Stimulated activated CD4-positive, alpha-beta T cell treated with anti-CD3 and anti-CD28 coated beads, Interleukin-4, amount 100 ng/mL, for 1 hour (primary cell): ENCODE data around the gene ATP10A.
A peak's percentile ranks its signal among the peaks of the same experiment; 100 is the strongest.

Source experiments
- DNase-seq: peaks from one replicate; pipeline ENCODE4 v3.0.0-alpha.2; 2020

The ATP10A gene

GRCh38 chr15:25716414-25717126 lies 146.6 kb downstream of the ATP10A start:
- DNase-seq, result no peak

DNA sequence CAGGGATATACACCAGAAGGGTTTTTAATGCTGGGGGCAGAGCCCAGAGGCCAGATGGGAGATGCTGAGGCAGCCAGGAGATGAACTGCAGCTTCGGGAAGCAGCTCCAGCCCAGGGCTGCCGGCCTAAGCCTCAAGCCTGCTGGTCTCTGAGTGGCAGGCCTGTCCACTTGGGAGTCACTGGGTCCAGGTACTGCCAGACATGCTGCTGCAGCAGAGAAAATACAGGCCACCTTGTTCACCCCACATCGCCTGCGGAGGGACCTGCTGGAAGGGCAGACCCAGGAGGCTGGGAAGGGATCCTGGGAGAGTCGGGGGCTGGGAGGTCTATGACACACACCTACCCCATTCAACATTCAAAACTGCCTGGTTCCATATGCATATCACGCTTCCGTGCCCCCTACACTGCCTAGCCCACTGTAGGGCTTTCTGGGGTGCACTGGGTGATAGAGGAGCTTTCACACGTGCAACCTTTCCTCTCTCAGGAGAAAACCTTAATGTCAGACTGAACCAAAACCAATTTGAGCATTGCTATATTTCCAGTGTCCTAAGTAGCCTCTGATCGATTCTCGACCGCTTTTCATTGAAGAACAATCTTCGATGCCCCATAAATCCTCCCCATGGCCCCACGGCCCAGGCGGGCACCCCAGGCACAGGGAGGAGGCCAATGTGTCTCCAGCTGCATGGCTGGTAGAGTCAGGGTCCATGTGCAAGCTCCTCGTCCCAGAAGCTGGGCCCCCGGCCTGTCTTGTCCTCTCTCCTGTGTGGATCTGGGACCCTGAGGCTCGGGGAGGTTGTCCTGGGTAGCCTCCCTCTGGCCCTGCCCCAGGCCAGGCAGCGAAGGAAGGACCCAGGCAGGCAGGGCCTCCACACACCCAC lies 147.4 kb downstream of the ATP10A start:
- DNase-seq, result no peak

- DNase-seq, result no peak
Observed at GRCh38 chr15:25714538-25714840, 148.6 kb downstream of the ATP10A start.

DNA sequence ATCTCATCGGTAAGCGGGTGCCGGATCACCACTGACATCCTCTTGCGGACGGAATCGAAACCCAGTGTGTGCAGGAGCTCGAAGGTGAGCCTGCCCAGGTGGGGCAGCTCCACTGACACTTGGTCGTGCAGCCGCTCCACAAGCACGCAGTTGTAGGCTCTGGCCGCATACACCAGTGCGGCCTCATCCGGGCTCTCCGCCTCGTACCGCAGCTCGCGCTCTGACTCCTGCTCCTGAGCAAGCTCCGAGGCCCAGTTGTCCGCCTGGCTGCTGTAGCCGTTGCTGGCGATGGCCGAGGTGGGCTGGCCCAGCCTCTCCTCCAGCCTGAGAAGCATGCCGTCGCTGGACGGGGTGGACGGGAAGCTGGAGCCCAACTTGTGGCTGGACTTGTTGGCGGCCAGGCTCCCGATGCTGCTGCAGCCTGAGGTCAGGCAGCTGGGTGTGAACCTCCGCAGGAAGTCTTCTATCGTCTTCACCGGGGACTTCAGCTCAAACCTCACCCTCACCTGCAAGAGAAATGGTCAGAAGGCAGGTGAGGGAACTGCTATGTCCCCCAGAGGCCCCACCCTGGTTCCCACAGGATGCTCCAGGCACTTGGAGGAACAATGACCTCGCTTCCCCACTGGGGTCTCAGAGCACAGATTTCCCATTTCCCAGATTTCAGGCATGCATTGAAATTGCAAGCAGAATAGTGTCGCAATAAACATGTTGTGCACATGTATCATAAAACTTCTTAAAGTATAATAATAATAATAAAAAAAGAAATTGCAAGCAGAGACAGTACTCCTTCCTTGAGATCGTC lies 149.2 kb downstream of the ATP10A start:
- DNase-seq, result no peak

GRCh38 chr15:25712961-25713355 lies 150.2 kb downstream of the ATP10A start:
- DNase-seq, result no peak

- no peak for DNase-seq
Observed at GRCh38 chr15:25712192-25712960, 150.8 kb downstream of the ATP10A start.

- DNase-seq, result no peak
Observed at GRCh38 chr15:25711691-25712090, 151.4 kb downstream of the ATP10A start.

- no peak for DNase-seq
Observed at GRCh38 chr15:25711164-25711563, 152.0 kb downstream of the ATP10A start.

DNA sequence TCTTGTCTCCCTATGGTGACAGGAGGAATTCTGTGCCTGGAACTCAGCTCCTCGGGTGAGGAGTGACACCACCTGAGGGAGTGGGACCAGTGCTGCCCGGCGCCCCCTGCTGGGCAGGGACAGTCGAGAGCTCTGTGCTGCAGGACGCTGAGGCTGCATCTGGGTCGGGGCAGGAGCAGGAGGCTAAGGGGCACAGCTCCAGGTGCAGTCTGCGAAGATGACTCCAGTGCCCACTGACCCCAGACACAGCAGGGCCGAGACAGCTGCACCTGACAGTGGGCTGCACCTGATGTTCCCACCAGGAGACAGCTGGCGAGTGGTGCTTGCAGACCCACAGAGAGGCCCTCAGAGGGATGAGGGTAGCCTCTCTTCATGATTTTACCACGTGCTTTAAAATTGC lies 152.9 kb downstream of the ATP10A start:
- peak; percentile 62 for DNase-seq

- DNase-seq, result no peak
Observed at GRCh38 chr15:25709437-25710159, 153.5 kb downstream of the ATP10A start.

DNA sequence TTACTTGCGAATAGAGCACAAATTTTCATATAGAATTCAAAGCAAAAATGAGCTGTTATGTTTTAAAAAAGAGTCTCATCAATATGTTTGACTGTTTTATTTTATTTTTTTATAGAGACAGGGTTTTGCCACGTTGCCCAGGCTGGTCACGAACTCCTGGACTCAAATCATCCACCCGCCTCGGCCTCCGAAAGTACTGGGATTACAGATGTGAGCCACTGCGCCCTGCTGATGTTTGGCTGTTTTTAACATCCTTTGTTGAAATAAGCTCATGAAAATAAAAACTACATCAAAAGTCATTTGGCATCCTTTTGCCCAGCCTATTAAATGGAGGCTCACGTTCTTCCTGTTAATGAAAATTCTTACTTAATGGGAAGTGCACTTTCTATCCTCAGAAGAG lies 154.7 kb downstream of the ATP10A start:
- no peak for DNase-seq

DNA sequence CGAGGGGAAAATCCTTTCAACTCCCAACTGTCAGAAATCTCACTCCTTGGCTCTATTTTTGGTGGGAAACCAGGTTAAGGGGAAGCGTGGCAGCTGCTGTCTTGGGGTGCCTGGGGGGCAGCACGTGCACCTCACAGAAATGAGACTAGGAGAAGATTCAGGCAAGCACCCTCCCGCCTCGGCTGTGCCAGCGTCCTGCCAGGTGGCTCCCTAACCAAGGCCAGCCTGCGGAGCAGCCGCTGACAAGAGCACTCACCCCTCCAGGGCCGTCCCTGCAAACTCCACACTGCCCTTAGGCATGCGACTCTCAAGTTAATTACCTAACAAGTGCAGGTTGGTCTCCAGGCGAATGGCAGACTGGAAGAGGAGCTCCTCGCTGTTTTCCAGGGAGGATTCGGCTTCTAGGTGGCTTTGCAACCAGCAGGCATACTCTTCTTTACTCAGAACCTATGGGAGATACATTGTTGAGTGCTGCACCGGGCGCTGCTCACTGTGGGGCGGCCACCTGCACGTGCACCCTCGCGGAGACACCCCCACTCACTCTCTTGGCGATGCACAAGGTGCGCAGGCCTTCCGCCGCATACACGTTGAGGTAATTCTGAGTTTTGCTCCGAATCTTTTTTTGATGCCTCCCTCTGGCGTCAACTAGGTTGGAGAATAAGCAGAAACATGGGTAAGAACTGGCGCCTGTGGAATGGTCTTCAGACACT lies 155.3 kb downstream of the ATP10A start:
- DNase-seq, result no peak

GRCh38 chr15:25706176-25706955 lies 156.8 kb downstream of the ATP10A start:
- DNase-seq, result no peak

DNA sequence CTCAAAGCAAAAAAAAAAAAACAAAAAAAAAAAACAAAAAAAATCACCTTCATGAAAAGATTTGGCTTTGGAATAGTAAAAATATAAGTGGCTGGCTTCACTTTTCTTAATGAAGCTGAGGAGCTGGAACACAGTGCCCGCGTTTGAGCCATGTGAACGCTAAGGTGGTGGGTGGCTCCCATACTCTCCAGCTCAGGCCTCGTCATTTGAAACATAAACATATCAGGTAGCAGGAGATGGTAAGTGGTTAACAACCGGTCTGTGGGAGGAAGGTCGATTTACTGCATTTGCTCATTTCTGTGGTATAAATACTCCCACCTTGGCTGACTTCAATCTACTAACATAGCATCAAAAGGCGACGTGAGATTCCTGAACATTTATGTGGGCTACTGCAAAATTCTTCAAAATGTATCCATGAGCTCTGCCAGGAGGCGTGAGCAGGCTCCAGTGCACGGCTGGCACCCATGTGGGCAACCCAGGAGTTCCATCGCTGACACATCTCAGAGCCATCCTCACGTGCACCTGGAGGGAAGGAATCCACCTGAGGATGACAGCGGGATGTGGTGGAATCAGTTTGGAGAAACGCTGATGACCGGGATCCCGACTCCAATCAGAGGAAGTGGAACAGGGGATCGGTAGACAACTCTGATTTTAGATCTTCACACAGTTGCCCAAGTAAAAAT lies 157.6 kb downstream of the ATP10A start:
- DNase-seq, result no peak

DNA sequence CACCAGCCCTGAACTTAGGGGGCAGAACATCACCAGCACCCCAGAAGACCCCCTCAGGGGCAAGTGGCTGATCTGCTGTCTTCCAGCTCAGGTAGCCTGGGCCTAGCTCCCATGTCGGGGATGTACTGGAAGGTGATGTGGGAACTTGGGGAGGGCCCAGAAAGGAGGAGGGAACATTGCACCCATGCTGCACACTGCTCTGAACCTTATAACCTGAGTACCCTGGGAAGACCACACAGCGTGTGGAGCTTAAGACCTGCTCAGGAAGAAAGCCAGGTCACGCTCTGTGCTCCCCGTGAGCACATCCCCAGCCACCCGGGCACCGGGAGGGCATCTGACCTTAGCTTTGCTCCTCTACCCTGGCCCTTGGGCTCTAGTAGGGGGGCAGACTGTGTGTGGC lies 159.4 kb downstream of the ATP10A start:
- no peak for DNase-seq

- no peak for DNase-seq
Observed at GRCh38 chr15:25701721-25702465, 161.2 kb downstream of the ATP10A start.

GRCh38 chr15:25700916-25701315 lies 162.2 kb downstream of the ATP10A start:
- DNase-seq, result no peak

DNA sequence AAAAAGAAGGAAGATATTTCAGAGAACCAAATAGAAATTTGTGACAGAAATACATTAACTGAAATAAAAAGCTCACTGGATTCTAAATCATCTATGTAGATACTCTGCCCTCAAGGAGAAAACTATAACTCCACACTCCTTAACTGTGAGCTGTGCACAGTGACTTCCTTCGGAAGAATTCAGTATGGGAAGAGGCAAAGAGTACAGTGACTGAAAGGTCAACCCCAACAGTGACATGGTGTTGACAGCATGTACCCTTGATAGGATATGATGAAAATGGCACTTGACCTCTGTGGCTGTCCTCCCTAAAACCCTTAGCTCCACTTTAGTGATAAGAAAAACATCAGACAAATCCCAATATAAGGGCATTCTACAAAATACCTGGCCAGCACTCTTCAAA lies 165.5 kb downstream of the ATP10A start:
- no peak for DNase-seq
